IMR-90 (cell line): ENCODE data around the gene RNF145. TPM values are rescaled to one million over a fixed set of nuclear protein-coding genes. Genes with fewer than 3 reads are reported as not detected.

Experiments used
- ATAC-seq: fragments of 200-7000 bp; cut with Tn5 transposase; 2 replicates; pipeline ENCODE4 v1.9.1; 2020; ENCODE audit warnings: low read depth, mild to moderate bottlenecking, moderate library complexity
- BruUV-seq: library from RNA; stranded (reverse); fragments of 400-500 nt; replicated peaks from 2 replicates; lab custom pipeline; 2021; lab: Mats Ljungman, UMichigan
- CTCF ChIA-PET: fragments of 300-600 bp; formaldehyde crosslinking; extraction: SDS; loops from one replicate; lab custom pipeline; 2021; ENCODE audit warnings: antibody characterized with exemption; lab: Yijun Ruan, JAX
- POLR2A ChIA-PET: fragments of 300-600 bp; sonication (Branson Sonifier 250); formaldehyde crosslinking; loops from one replicate; lab custom pipeline; 2022; ENCODE audit warnings: antibody characterized with exemption; ENCODE audit not compliant: unreplicated experiment; lab: Charles Lee
- DNase-seq: peaks from one replicate; pipeline ENCODE4 v3.0.0; 2013
- H2AFZ ChIP-seq: replicated peaks from 2 replicates; pipeline ENCODE3; 2013; ENCODE audit warnings: low read length, mild to moderate bottlenecking; ENCODE audit not compliant: poor library complexity
- H2AK5ac ChIP-seq: 2 replicates; pipeline ENCODE4 v1.6.1; 2013; ENCODE audit warnings: low read depth, low read length, inconsistent platforms
- H2AK9ac ChIP-seq: replicated peaks from 2 replicates; pipeline ENCODE3; 2013; ENCODE audit warnings: mild to moderate bottlenecking, low read depth, low read length, moderate library complexity; ENCODE audit not compliant: poor library complexity
- H2BK120ac ChIP-seq: 2 replicates; pipeline ENCODE4 v1.6.1; 2013; ENCODE audit warnings: low read depth, low read length, inconsistent platforms
- H2BK15ac ChIP-seq: 3 replicates; pipeline ENCODE4 v1.6.1; 2013; ENCODE audit warnings: low read depth, low read length, inconsistent platforms
- H2BK20ac ChIP-seq: 2 replicates; pipeline ENCODE4 v1.6.1; 2013; ENCODE audit warnings: low read depth, mild to moderate bottlenecking, inconsistent platforms, low read length, moderate library complexity
- H2BK5ac ChIP-seq: 2 replicates; pipeline ENCODE4 v1.6.1; 2013; ENCODE audit warnings: mild to moderate bottlenecking, low read depth, low read length, inconsistent platforms; ENCODE audit not compliant: poor library complexity, severe bottlenecking
- H3K14ac ChIP-seq: replicated peaks from 2 replicates; pipeline ENCODE4 v1.6.1; 2013; ENCODE audit warnings: low read depth, low read length, inconsistent platforms
- H3K18ac ChIP-seq: 2 replicates; pipeline ENCODE4 v1.6.1; 2013; ENCODE audit warnings: low read depth, low read length, control low read depth
- H3K23ac ChIP-seq: 2 replicates; pipeline ENCODE4 v1.6.1; 2013; ENCODE audit warnings: low read depth, low read length, inconsistent platforms
- H3K27ac ChIP-seq: 2 replicates; pipeline ENCODE4 v1.5.1; 2013; ENCODE audit warnings: mild to moderate bottlenecking, control low read depth, low read length; ENCODE audit not compliant: insufficient read depth
- H3K27me3 ChIP-seq: 2 replicates; pipeline ENCODE4 v1.6.1; 2013; ENCODE audit warnings: low read length; ENCODE audit not compliant: control insufficient read depth, insufficient read depth
- H3K36me3 ChIP-seq: 2 replicates; pipeline ENCODE4 v1.6.1; 2013; ENCODE audit warnings: low read length, mixed read lengths; ENCODE audit not compliant: control insufficient read depth, insufficient read depth
- H3K4ac ChIP-seq: 2 replicates; pipeline ENCODE4 v1.6.1; 2013; ENCODE audit warnings: low read depth, low read length, inconsistent platforms
- H3K4me1 ChIP-seq: 2 replicates; pipeline ENCODE4 v1.6.1; 2013; ENCODE audit warnings: low read length, mixed read lengths; ENCODE audit not compliant: control insufficient read depth, insufficient read depth
- H3K4me2 ChIP-seq: 2 replicates; pipeline ENCODE4 v1.6.1; 2013; ENCODE audit warnings: low read depth, mild to moderate bottlenecking, control low read depth, low read length, moderate library complexity
- H3K4me3 ChIP-seq: 2 replicates; pipeline ENCODE4 v1.5.1; 2013; ENCODE audit warnings: low read depth, mild to moderate bottlenecking, control low read depth, low read length, moderate library complexity; ENCODE audit not compliant: insufficient read depth
- H3K56ac ChIP-seq: 2 replicates; pipeline ENCODE4 v1.6.1; 2013; ENCODE audit warnings: low read length, inconsistent platforms; ENCODE audit not compliant: insufficient read depth; ENCODE audit errors: extremely low read depth
- H3K79me1 ChIP-seq, 2 experiments: 2 replicates each; pipeline ENCODE4 v1.6.1; 2013; ENCODE audit warnings: low read length in 2 of 2, inconsistent platforms in 1 of 2, low read depth in 1 of 2
- H3K9ac ChIP-seq: 2 replicates; pipeline ENCODE4 v1.6.1; 2013; ENCODE audit warnings: low read depth, low read length, control low read depth
- H3K9me1 ChIP-seq: 2 replicates; pipeline ENCODE4 v1.6.1; 2013; ENCODE audit warnings: low read length, inconsistent platforms; ENCODE audit not compliant: insufficient read depth
- H3K9me3 ChIP-seq: 2 replicates; pipeline ENCODE4 v1.6.1; 2013; ENCODE audit warnings: low read length; ENCODE audit not compliant: control insufficient read depth, insufficient read depth
- H4K20me1 ChIP-seq: 2 replicates; pipeline ENCODE4 v1.6.1; 2013; ENCODE audit warnings: low read length, inconsistent platforms; ENCODE audit not compliant: insufficient read depth
- H4K5ac ChIP-seq: 2 replicates; pipeline ENCODE4 v1.6.1; 2013; ENCODE audit warnings: mild to moderate bottlenecking, low read depth, low read length, control low read depth
- H4K8ac ChIP-seq, 2 experiments: 2 replicates each; pipeline ENCODE4 v1.6.1; 2013; ENCODE audit warnings: low read depth in 2 of 2, low read length in 2 of 2, control low read depth in 1 of 2, inconsistent platforms in 1 of 2
- H4K91ac ChIP-seq: 2 replicates; pipeline ENCODE4 v1.6.1; 2013; ENCODE audit warnings: low read depth, low read length, inconsistent platforms; ENCODE audit not compliant: insufficient read depth
- FOS ChIP-seq: fragments of 150-350 bp; IDR thresholded peaks from 2 replicates; pipeline ENCODE4 v1.6.1; 2016; ENCODE audit warnings: low read depth, low read length
- MAZ ChIP-seq: IDR thresholded peaks from 2 replicates; pipeline ENCODE4 v1.6.1; 2012; ENCODE audit warnings: low read depth, mild to moderate bottlenecking, low read length, improper control_type of control experiment, moderate library complexity, borderline replicate concordance
- MXI1 ChIP-seq: IDR thresholded peaks from 2 replicates; pipeline ENCODE4 v1.6.1; 2012; ENCODE audit warnings: low read depth, mild to moderate bottlenecking, low read length, moderate library complexity, borderline replicate concordance
- POLR2A ChIP-seq: IDR thresholded peaks from 2 replicates; pipeline ENCODE4 v1.6.1; 2012; ENCODE audit warnings: mild to moderate bottlenecking, low read depth, low read length
- RCOR1 ChIP-seq: IDR thresholded peaks from 2 replicates; pipeline ENCODE4 v1.6.1; 2012; ENCODE audit warnings: mild to moderate bottlenecking, low read length, improper control_type of control experiment; ENCODE audit not compliant: insufficient replicate concordance
- dilution Hi-C: fragments of 300-500 bp; cut with HindIII; formaldehyde crosslinking; loops from one replicate; pipeline ENCODE4 v1.14.3; 2018; ENCODE audit warnings: low sequenced_read_pairs; ENCODE audit not compliant: unreplicated experiment
- in situ Hi-C: fragments of 300-500 bp; cut with MboI; formaldehyde crosslinking; loops from 3 replicates; pipeline ENCODE4 v1.14.3; 2019; ENCODE audit warnings: low sequenced_read_pairs, inconsistent platforms, mixed read lengths
- intact Hi-C: fragments of 100-400 bp; cut with micrococcal nuclease; formaldehyde crosslinking; loops from 2 replicates; pipeline ENCODE4 v1.10.0; 2022
- polyA plus RNA-seq, 3 experiments: library from polyadenylated mRNA; depleted of rRNA; stranded (reverse); fragments of >200 nt; gene quantifications; 2 replicates each; pipeline ENCODE4 v1.2.3, GENCODE V29; 2012; ENCODE audit warnings: low replicate concordance in 1 of 3
- total RNA-seq: library from RNA; depleted of rRNA; stranded (reverse); fragments of >200 nt; gene quantifications from 2 replicates; pipeline ENCODE4 v1.2.3, GENCODE V29; 2012

RNF145 gene
- total and polyA plus RNA-seq, 2 of the 4 experiments (the other 2 are of a cell fraction), result 50.0 to 57.0 TPM

- H3K36me3 ChIP-seq, result no peaks in the 10 kb centered on the region
- no peak overlapping the region for H2BK5ac ChIP-seq
- H3K56ac ChIP-seq, result no peak overlapping the region
- no TSS peak for BruUV-seq
- no peak overlapping the region for H3K23ac ChIP-seq
- H2AK5ac ChIP-seq, result no peak overlapping the region
- H3K4me1 ChIP-seq, result no peaks in the 10 kb centered on the region
- no peak overlapping the region for H2BK120ac ChIP-seq
- H3K27ac ChIP-seq, result no peak overlapping the region
- no peak overlapping the region for H3K4me2 ChIP-seq
- DNase-seq, result no peak
- H2AK9ac ChIP-seq, result no peak overlapping the region
- TF ChIP-seq RCOR1 (no peak), MAZ (no peak), FOS (no peak), MXI1 (no peak), POLR2A (no peak)
- ChIA-PET POLR2A (no interaction called here), CTCF (interaction anchor here (0.6 kb wide), 1 partner anchor 251 kb away, joined by 4 read pairs; no protein-coding TSS in a partner anchor)
- no peaks in the 10 kb centered on the region; a peak in 1 of 4 replicates for H3K79me1 ChIP-seq
- no peak overlapping the region for H3K18ac ChIP-seq
- no peaks in the 10 kb centered on the region for H4K20me1 ChIP-seq
- H3K9me1 ChIP-seq, result no peaks in the 10 kb centered on the region
- in situ Hi-C loops (no loop called here), intact Hi-C loops (no loop called here), dilution Hi-C loops (loop anchor here (25.0 kb wide), 1 partner anchor 95 kb away; no protein-coding TSS in a partner anchor)
- no peak overlapping the region for H3K4ac ChIP-seq
- no peak overlapping the region for H3K9ac ChIP-seq
- H3K9me3 ChIP-seq, result no peaks in the 10 kb centered on the region
- no peak overlapping the region for H4K91ac ChIP-seq
- no peak for ATAC-seq
- H3K14ac ChIP-seq, result no peak overlapping the region
- H4K5ac ChIP-seq, result no peak overlapping the region
- no peak overlapping the region for H4K8ac ChIP-seq
- no peak overlapping the region for H3K4me3 ChIP-seq
- H2BK20ac ChIP-seq, result no peak overlapping the region
- H2AFZ ChIP-seq, result no peak overlapping the region
- no peaks in the 10 kb centered on the region; the same call in 1 of the 2 replicates for H3K27me3 ChIP-seq
- no peak overlapping the region for H2BK15ac ChIP-seq
Measured at GRCh38 chr5:159257007-159257406, 47.7 kb upstream of the RNF145 start.
